Fibroblast of villous mesenchyme (primary cell): ENCODE data around the gene PRRT1B. TPM values are rescaled to one million over a fixed set of nuclear protein-coding genes. Genes with fewer than 3 reads are reported as not detected.

Experiments used
- DNase-seq: peaks from one replicate; pipeline ENCODE4 v3.0.0-alpha.2; 2010; ENCODE audit warnings: low read depth
- H3K4me3 ChIP-seq: 2 replicates; pipeline ENCODE4 v1.5.1; 2011; ENCODE audit warnings: low read depth, mild to moderate bottlenecking, low read length
- total RNA-seq: library from RNA; depleted of rRNA; stranded (reverse); fragments of >200 nt; gene quantifications from 2 replicates; pipeline ENCODE4 v1.2.3, GENCODE V29; 2012
- TF ChIP-seq, protein P1 (sequence below): IDR thresholded peaks from 2 replicates; pipeline ENCODE4 v1.5.1; 2012; ENCODE audit warnings: low read depth, mild to moderate bottlenecking, low read length; ENCODE audit not compliant: insufficient read depth

PRRT1B gene
- total RNA-seq, 1 donor = not detected

- TF ChIP-seq, protein P1, sequence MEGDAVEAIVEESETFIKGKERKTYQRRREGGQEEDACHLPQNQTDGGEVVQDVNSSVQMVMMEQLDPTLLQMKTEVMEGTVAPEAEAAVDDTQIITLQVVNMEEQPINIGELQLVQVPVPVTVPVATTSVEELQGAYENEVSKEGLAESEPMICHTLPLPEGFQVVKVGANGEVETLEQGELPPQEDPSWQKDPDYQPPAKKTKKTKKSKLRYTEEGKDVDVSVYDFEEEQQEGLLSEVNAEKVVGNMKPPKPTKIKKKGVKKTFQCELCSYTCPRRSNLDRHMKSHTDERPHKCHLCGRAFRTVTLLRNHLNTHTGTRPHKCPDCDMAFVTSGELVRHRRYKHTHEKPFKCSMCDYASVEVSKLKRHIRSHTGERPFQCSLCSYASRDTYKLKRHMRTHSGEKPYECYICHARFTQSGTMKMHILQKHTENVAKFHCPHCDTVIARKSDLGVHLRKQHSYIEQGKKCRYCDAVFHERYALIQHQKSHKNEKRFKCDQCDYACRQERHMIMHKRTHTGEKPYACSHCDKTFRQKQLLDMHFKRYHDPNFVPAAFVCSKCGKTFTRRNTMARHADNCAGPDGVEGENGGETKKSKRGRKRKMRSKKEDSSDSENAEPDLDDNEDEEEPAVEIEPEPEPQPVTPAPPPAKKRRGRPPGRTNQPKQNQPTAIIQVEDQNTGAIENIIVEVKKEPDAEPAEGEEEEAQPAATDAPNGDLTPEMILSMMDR = no peak
- no peak overlapping the region for H3K4me3 ChIP-seq
- DNase-seq = no peak
Observed at GRCh38 chr9:131516100-131516499, 29.2 kb upstream of the PRRT1B start.

DNA sequence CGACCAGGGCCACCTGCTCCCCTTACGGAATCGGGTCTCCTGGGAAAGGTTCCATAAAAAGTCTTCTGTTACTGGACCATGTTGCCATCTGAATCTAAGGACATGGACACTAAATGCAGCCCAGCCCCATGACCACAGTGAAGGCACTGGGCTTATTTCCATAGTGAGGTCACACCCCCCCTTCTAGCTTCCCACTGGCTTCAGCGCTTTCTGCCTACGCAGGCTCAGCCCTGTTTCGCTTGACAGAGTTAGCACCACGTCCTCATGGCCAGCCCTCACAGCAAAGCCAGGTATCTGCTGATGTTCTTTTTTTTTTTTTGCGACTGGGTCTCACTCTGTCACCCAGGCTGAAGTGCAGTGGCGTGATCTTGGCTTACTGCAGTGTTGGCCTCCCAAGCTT lies 28.4 kb upstream of the PRRT1B start:
- no peak overlapping the region for H3K4me3 ChIP-seq
- TF ChIP-seq, protein P1 = no peak
- DNase-seq = no peak

DNA sequence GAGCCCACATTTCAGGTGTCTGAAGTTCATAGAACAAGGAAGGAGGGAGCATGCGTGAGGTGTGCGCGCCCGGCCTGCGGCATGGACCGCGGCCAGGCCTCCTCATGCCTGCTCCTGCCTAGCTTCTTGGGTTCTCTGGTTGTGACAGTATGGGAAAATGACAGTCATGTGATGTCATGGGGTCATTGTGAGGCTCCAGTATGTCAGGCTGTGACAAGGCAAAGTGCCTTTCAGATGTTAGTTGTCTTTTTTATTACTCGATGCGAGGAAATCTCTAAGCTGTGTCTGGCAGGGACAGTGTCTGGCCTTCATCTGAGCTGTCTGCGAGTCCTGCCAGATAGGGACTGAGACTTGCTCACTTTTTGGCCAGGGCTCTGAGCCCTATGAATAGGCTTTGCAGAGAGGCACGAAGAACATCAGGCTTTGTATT lies 27.5 kb upstream of the PRRT1B start:
- no peak for DNase-seq
- no peak overlapping the region for H3K4me3 ChIP-seq
- TF ChIP-seq, protein P1 = no peak

DNA sequence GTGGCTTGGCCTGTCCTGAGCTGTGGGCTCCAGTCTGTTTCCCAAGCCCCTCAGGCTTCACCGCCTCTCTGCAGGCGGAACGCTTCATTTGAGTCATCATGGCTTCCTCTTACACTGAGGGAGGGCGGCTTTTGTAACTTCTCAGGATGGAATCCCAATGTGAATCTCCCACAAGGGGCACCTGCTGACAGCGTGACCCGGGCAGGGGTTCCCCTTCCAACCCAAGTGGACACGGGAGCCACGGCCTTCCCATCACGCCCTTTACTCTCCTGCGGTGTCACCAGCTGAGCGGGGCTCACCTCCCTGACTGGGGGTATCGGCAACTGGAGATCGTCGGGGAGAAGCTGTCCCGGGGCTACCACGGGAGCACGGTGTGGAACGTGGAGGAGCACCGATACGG lies 26.8 kb upstream of the PRRT1B start:
- no peak for DNase-seq
- no peak overlapping the region for H3K4me3 ChIP-seq
- TF ChIP-seq, protein P1 = no peak

DNA sequence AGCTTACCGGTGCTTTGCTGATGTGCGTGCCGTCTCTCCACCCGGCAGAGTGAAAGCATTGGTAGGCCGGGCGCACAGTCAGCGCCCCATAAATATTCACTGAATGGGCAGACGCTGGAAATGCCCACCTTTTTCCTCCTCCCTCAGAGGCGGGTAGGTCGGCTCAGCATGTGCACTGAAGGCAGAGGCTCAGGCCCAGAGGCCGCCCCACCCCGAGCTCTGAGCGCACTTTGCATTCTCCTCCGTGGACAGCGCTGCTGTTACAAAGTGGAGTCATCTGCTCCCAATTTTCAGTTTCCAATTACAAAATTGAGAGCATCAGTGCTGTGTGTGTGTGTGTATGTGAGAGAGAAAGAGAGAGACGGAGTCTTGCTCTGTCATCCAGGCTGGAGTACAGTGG lies 24.8 kb upstream of the PRRT1B start:
- no peak for DNase-seq
- H3K4me3 ChIP-seq = no peak overlapping the region
- TF ChIP-seq, protein P1 = no peak

DNA sequence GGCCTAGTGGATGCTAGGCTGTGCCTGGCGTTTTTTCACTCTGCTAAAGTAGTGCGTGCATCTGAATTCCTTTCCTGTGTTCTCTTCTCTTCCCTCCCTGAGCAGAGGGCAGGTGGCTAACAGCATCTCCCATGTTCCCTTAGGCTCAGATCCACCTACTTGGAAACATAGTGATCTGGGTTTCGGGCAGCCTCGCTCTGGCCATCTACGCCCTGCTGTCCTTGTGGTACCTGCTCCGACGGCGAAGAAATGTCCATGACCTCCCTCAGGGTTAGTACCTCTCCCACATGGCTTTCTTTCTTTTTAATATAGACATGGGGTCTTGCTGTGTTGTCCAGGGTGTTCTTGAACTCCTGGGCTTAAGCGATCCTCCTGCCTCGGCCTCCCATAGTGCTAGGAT lies 24.1 kb upstream of the PRRT1B start:
- TF ChIP-seq, protein P1 = no peak
- DNase-seq = no peak
- H3K4me3 ChIP-seq = no peak overlapping the region

DNA sequence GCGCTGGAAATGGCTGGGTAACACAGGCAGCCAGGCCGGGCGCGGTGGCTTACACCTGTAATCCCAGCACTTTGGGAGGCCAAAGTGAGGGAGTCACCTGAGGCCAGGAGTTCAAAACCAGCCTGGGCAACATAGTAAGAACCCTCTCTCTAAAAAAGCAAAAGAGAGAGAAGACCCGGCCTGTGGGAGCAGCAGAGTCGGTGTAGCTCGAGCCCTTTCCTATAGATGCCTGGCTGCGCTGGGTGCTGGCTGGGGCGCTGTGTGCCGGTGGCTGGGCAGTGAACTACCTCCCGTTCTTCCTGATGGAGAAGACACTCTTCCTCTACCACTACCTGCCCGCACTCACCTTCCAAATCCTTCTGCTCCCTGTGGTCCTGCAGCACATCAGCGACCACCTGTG lies 23.5 kb upstream of the PRRT1B start:
- no peak overlapping the region for H3K4me3 ChIP-seq
- no peak for DNase-seq
- TF ChIP-seq, protein P1 = no peak
